Activated naive CD8-positive, alpha-beta T cell treated with anti-CD3 and anti-CD28 coated beads, Interleukin-2, amount 50 U/mL, for 24 hours (primary cell): ENCODE data around the gene NAA35.
"Not testable (repeated sequence)": the region's sequence is repeated elsewhere in the genome, so short reads cannot be mapped to it uniquely, and the experiment has no call there.

ENCODE experiments used
- ATAC-seq: fragments of 150-1000 bp; cut with Tn5 transposase; one replicate; pipeline ENCODE4 v1.10.0; 2021
- DNase-seq: peaks from one replicate; pipeline ENCODE4 v3.0.0; 2021
- H3K27ac Mint-ChIP-seq: one replicate; pipeline ENCODE4 v1.8.0; 2021; ENCODE audit warnings: mild to moderate bottlenecking, mixed read lengths
- H3K27me3 Mint-ChIP-seq: one replicate; pipeline ENCODE4 v1.8.0; 2021; ENCODE audit warnings: mixed read lengths
- H3K36me3 Mint-ChIP-seq: one replicate; pipeline ENCODE4 v1.8.0; 2021; ENCODE audit warnings: low read depth, mixed read lengths
- H3K4me1 Mint-ChIP-seq: one replicate; pipeline ENCODE4 v1.8.0; 2021; ENCODE audit warnings: mixed read lengths
- H3K4me3 Mint-ChIP-seq: one replicate; pipeline ENCODE4 v1.8.0; 2021; ENCODE audit warnings: mild to moderate bottlenecking, moderate library complexity, mixed read lengths
- H3K9me3 Mint-ChIP-seq: one replicate; pipeline ENCODE4 v1.8.0; 2021; ENCODE audit warnings: mixed read lengths

The NAA35 gene

DNA sequence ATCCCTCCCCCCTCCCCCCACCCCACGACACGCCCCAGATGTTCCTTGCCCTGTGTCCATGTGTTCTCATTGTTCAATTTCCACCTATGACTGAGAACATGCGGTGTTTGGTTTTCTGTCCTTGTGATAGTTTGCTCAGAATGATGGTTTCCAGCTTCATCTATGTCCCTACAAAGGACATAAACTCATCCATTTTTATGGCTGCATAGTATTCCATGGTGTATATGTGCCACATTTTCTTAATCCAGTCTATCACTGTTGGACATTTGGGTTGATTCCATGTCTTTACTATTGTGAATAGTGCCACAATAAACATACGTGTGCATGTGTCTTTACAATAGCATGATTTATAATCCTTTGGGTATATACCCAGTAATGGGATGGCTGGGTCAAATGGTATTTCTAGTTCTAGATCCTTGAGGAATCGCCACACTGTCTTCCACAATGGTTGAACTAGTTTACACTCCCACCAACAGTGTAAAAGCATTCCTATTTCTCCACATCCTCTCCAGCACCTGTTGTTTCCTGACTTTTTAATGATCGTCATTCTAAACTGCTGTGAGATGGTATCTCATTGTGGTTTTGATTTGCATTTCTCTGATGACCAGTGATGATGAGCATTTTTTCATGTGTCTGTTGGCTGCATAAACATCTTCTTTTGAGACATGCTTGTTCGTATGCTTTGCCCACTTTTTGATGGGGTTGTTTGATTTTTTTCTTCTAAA, 107.2 kb downstream of the NAA35 start:
- H3K4me3 Mint-ChIP-seq, H3K9me3 Mint-ChIP-seq, H3K36me3 Mint-ChIP-seq, H3K4me1 Mint-ChIP-seq, H3K27ac Mint-ChIP-seq, H3K27me3 Mint-ChIP-seq, DNase-seq, ATAC-seq: not testable (repeated sequence)

DNA sequence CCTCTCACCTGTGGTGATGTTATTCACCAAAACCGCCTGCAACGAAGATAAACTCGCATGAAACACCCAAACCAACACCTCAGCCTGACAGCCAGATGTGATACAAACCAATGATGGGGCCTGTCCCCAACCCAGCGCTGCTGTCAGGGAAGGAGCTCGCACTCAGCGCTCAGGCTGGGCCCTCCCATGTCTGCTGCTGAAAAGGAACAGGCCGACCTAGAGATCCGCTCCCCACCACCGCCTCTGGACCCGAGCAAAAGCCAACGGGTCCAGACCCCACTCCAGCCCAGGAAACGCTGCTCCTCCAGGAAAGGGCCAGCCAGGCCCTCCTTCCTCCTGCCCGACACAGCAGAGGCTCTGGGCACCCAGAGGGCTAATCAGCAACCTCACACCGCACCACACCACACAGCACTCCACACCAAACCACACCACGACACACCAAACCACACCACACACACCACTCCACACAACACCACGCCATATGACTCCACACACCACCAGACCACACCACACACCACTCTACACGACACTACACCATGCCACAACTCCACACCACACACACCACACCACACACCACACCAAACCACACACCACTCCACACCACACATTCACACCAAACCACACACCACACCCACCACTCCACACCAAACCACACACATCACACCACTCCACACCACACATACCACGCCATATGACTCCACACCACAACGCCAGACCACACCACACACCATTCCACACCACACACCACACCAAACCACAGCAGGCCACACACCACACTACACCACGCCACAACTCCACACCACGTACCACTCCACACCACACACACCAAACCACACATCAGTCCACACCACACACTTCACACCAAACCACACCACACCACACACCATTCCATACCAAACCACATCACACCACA, 111.9 kb downstream of the NAA35 start:
- DNase-seq (no peak), ATAC-seq (peak; percentile 33)
- H3K4me1 Mint-ChIP-seq = no peaks in the 10 kb centered on the region
- peak overlapping the region; percentile 15 for H3K27ac Mint-ChIP-seq
- no peaks in the 10 kb centered on the region for H3K9me3 Mint-ChIP-seq
- peaks cover 3% of the 10 kb centered on the region for H3K27me3 Mint-ChIP-seq
- no peaks in the 10 kb centered on the region for H3K36me3 Mint-ChIP-seq
- H3K4me3 Mint-ChIP-seq = no peak overlapping the region

DNA sequence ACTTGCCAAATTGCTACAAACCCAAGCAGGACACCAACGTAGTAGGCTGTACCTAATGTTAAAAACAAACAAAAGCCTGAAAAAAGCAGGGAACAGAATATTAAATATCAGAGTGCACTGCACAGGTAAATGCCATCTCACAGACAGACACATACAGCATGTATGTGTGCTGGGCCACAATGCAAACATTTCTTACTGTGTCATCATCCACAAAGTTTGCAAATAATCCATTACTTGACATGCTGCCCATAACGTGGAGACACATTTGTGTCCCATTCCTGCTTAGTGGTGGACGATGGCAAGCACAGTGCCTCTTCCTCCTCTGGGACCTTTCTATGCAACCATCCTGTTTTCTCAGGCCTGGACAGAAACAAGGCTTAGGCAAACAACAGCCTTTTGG, 113.7 kb downstream of the NAA35 start:
- Mint-ChIP-seq H3K27ac (no peak overlapping the region), H3K27me3 (peaks cover 8% of the 10 kb centered on the region), H3K36me3 (no peaks in the 10 kb centered on the region), H3K9me3 (no peaks in the 10 kb centered on the region), H3K4me1 (no peaks in the 10 kb centered on the region), H3K4me3 (no peak overlapping the region)
- DNase-seq (no peak), ATAC-seq (no peak)

DNA sequence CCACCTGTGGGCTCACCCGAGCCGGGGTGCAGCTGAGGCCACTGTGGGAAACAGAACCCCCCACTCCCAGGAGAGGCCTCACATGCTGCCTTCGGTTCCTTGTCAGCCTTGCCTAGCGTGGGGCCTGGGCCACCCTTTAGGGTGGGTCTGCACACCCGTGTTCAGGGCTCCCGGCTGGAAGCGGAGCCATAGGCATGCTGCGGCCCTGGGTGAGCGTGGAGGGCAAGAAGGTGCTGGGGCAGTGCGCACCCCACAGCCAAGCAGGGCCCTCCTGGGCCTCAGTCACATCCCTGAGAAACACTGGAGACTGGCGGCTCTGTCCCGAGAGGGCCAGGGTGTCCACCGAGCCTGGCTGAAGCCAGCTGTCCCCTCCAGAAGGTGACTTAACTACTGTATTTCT, 116.5 kb downstream of the NAA35 start:
- H3K27me3 Mint-ChIP-seq = peaks cover 11% of the 10 kb centered on the region
- no peak overlapping the region for H3K4me3 Mint-ChIP-seq
- H3K4me1 Mint-ChIP-seq = no peaks in the 10 kb centered on the region
- ATAC-seq (no peak), DNase-seq (no peak)
- no peaks in the 10 kb centered on the region for H3K36me3 Mint-ChIP-seq
- no peaks in the 10 kb centered on the region for H3K9me3 Mint-ChIP-seq
- H3K27ac Mint-ChIP-seq = no peak overlapping the region

DNA sequence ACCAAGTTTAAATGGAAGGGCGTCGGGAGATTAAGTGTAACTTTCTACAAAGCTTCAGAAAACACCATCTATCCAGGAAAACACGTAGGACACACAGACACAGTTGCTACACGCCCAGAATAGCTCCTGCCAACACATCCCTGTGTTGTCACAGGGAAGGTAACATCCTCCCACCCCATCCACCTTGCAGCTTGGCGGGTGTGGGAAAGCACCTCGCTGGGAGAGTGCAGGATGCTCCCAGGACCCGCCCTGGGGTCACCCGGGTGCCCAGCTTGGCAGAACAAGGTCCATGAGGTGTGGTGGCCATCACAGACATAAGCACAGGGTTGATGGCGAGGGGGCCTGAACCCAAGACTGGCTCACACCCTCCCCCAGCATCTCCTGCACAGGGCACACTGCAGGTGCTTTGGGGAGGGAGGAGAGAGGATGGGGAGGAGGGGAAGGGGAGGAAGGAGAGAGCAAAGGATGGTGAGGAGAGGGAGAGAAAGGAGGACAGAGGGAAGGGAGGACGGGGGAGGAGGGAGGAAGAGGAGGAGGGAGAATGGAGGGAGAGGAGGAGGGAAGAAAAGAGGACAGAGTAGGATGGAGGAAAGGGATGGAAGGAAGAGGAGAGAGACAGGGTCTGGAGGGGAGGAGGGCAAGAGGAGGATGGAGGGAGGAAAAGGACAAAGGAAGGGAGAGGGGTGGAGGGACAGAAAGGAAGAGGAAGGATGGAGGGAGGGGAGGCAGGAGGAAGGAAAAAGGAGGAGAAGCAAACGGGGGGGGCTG, 121.2 kb downstream of the NAA35 start:
- Mint-ChIP-seq H3K27ac (no peak overlapping the region), H3K4me3 (no peak overlapping the region), H3K9me3 (no peaks in the 10 kb centered on the region), H3K36me3 (no peaks in the 10 kb centered on the region), H3K4me1 (no peaks in the 10 kb centered on the region), H3K27me3 (peaks cover 11% of the 10 kb centered on the region)
- DNase-seq = no peak
- ATAC-seq = no peak

DNA sequence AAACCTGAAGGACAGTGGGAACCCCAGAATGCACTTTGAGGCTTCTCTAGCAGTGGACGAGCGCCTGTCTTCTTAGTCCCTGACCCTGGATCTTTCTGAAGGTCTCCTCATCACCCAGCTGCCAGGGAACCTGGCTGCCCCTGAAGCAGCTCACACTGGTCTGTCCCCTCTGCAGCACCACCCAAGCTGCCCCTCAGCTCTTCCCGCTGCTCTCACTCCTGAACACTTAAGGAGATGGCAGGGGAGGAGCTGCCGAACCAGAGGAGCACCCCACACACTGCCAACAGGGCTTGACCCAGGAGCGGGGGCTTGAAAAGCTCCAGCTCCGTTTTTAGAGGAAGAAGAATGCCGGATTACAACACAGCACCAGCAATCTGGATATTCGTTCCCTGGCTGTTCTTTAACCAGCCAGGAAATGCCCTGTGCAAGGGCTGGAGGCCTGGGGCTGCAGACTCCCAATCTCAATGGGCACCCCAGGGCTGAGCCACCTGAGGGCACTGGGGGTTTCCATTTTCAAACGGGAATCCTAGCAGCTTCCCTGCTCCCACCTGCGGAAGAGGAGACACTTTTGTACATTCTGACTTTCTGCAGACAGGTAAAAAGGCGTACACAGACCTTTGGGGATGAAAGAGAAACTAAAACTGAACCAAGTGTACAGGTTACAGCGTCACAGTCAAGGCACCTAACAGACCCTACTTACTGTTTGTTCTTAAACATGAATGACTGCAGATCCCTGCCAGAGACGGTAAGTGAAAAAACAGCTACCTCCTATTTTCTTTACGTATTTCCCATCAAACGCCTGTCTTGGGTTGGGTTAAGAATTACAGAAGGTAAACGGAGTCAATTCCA, 122.1 kb downstream of the NAA35 start:
- H3K27ac Mint-ChIP-seq = no peak overlapping the region
- no peaks in the 10 kb centered on the region for H3K36me3 Mint-ChIP-seq
- DNase-seq = no peak
- no peaks in the 10 kb centered on the region for H3K4me1 Mint-ChIP-seq
- no peak overlapping the region for H3K4me3 Mint-ChIP-seq
- no peak for ATAC-seq
- H3K27me3 Mint-ChIP-seq = peaks cover 11% of the 10 kb centered on the region
- H3K9me3 Mint-ChIP-seq = no peaks in the 10 kb centered on the region

DNA sequence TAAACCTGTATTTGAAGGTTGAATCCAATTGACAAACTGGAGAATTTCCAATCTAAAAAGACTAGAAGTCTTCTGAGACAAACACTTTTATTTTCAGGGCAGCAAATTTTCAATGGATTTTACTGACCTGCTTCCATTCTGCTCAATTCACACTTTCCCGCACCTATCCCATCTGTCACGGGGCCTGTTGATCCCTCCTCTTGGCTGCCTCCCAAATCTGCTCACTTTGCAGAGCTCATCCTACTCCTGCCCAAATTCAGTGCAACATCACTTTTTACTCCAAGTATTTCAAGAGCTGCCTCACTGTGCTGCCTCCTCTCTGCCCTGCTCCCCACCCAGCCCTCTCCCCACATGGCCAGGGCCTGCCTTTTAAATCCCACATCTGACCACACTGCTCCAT, 123.3 kb downstream of the NAA35 start:
- H3K4me3 Mint-ChIP-seq = no peak overlapping the region
- H3K27ac Mint-ChIP-seq = no peak overlapping the region
- peaks cover 8% of the 10 kb centered on the region for H3K27me3 Mint-ChIP-seq
- H3K36me3 Mint-ChIP-seq = no peaks in the 10 kb centered on the region
- no peaks in the 10 kb centered on the region for H3K4me1 Mint-ChIP-seq
- no peaks in the 10 kb centered on the region for H3K9me3 Mint-ChIP-seq
- ATAC-seq (no peak), DNase-seq (no peak)

DNA sequence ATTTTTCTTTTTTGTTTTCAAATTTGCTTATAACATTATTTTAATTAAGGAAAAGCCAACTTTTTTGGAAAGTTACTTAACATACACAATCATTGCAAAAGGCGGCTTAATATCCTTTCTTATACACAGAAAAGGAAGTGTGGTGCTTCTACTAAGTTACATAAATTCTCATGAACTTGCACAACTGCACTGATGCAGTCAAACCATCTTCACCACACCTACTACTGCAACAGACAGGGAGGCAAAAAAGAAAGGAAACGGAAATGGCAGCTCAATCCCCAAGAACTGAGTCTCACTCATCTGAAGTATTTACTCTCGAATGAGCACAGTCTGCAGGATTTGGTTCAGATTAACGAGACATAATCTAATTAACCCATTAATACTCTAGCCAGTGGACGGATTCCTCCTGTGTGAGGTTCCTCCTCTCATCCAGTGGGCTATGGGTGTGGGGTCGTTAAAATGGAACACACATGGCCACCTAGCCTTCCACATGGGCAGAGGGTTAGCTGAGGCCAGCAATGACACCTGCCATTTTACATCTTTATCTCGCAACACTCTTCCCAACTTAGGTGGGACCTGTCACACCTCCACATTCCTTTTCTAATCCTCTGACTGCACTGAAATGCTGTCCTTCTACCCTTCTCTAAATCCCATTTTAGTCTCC, 128.4 kb downstream of the NAA35 start:
- Mint-ChIP-seq H3K36me3 (no peaks in the 10 kb centered on the region), H3K27me3 (peaks cover 2% of the 10 kb centered on the region), H3K4me3 (no peak overlapping the region), H3K27ac (no peak overlapping the region), H3K4me1 (peaks cover 13% of the 10 kb centered on the region), H3K9me3 (no peaks in the 10 kb centered on the region)
- no peak for ATAC-seq
- no peak for DNase-seq
